Heart left ventricle (tissue), 13 donors: Measurements from ENCODE around the gene TMEFF2.

Experiments used
- POLR2A ChIP-seq, 2 donors: fragments of 450-650 bp; IDR thresholded peaks; one replicate each; pipeline ENCODE4 v1.6.1; 2017; ENCODE audit warnings: antibody characterized with exemption in 2 of 2, mild to moderate bottlenecking in 2 of 2, moderate library complexity in 2 of 2
- TF ChIP-seq, protein P1 (sequence below), 12 donors: fragments of 200-600 bp; sonication (generic) in 4 of 12; IDR thresholded peaks; one replicate each; pipeline versions ENCODE4 v1.5.0 to v1.8.0; 2018 to 2022; ENCODE audit warnings: antibody characterized with exemption in 12 of 12, mild to moderate bottlenecking in 5 of 12
- donor health status: ischemic (EF 13 %, LVEDD 7.1; RV severe dilation, severe dysfunction).
- donor health status: DM: no; HTN: yes; CAD: no.
- donor health status: DM: no; HTN: no; CAD: no.
- donor health status: ischemic (EF 25% LVEDD 6.9; RV normal size, moderate dysfunction).
- donor health status: ischemic (EF 25% LVEDD 5.7; RV mildly dilated, moderate dysfunction).
- donor health status: ischemic (EF 35%, LVEDD 5.7; RV mildly dilated, moderate dysfunction).
- donor health status: nonischemic (EF 11% LVEDD 7.7; RV severe dilation, severe dysfunction).
- donor health status: DM: yes; HTN: yes; CAD: no.
- donor health status: PGD.
- donor health status: ischemic (EF 29% LVEDD 5.4; RV normal size, mild dysfunction).
- donor health status: nonischemic (EF 23%, LVEDD 6.1; RV moderate dilation, normal function).

DNA sequence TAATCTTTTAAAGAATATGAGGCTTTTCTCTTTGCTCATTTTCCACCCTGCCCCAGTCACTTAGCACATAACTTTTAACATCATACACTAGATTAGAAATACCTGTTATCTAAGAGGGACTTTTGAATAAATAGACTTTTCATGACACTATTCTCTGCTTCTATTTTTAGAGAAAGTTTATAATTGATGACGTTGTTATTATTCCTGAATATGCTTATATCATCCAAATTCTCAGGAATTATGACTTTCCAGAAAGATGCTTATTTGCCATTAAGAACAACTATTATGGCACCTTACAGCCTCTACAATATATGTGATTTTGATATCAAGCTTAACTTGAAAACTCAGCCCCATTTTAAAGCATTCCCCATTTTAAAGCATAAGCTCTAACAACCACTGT is 11.4 kb downstream of the TMEFF2 start:
- TF ChIP-seq, protein P1, sequence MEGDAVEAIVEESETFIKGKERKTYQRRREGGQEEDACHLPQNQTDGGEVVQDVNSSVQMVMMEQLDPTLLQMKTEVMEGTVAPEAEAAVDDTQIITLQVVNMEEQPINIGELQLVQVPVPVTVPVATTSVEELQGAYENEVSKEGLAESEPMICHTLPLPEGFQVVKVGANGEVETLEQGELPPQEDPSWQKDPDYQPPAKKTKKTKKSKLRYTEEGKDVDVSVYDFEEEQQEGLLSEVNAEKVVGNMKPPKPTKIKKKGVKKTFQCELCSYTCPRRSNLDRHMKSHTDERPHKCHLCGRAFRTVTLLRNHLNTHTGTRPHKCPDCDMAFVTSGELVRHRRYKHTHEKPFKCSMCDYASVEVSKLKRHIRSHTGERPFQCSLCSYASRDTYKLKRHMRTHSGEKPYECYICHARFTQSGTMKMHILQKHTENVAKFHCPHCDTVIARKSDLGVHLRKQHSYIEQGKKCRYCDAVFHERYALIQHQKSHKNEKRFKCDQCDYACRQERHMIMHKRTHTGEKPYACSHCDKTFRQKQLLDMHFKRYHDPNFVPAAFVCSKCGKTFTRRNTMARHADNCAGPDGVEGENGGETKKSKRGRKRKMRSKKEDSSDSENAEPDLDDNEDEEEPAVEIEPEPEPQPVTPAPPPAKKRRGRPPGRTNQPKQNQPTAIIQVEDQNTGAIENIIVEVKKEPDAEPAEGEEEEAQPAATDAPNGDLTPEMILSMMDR (IDR thresholded peaks at IDR 0.05): no peak
- no peak for TF ChIP-seq POLR2A (IDR thresholded peaks at IDR 0.05)
